ENCODE results near the gene TRIM43B.
"Not testable (repeated sequence)": the region's sequence is repeated elsewhere in the genome, so short reads cannot be mapped to it uniquely, and the experiment has no call there.

The TRIM43B gene

GRCh38 chr2:95484654-95485053 is at the start of gene TRIM43B:
TSS of gene TRIM43B (minus strand) at chr2:95484754. CDS start at chr2:95482714, 2,040 bp downstream.
- not testable (repeated sequence) for DNase-seq

- DNase-seq, result no peak
Observed at GRCh38 chr2:95531254-95531771, 46.8 kb upstream of the TRIM43B start.

GRCh38 chr2:95530734-95531133 is 46.2 kb upstream of the TRIM43B start:
- no peak for DNase-seq

- DNase-seq, result peak; percentile 42
Observed at GRCh38 chr2:95526360-95527341, 42.1 kb upstream of the TRIM43B start.

- DNase-seq, result no peak
Observed at GRCh38 chr2:95525294-95526035, 40.9 kb upstream of the TRIM43B start.

- no peak for DNase-seq
Observed at GRCh38 chr2:95524195-95524594, 39.6 kb upstream of the TRIM43B start.

GRCh38 chr2:95514718-95515117 is 30.2 kb upstream of the TRIM43B start:
- no peak for DNase-seq

GRCh38 chr2:95514226-95514625 is 29.7 kb upstream of the TRIM43B start:
- DNase-seq, result not testable (repeated sequence)

GRCh38 chr2:95509408-95509807 is 24.9 kb upstream of the TRIM43B start:
- DNase-seq, result no peak

GRCh38 chr2:95505222-95505621 is 20.7 kb upstream of the TRIM43B start:
- no peak for DNase-seq

GRCh38 chr2:95500854-95501253 is 16.3 kb upstream of the TRIM43B start:
- no peak for DNase-seq

- not testable (repeated sequence) for DNase-seq
Observed at GRCh38 chr2:95492076-95492475, 7.5 kb upstream of the TRIM43B start.

GRCh38 chr2:95475025-95475424 is 9.5 kb downstream of the TRIM43B start:
- DNase-seq, result not testable (repeated sequence)

- DNase-seq, result not testable (repeated sequence)
Observed at GRCh38 chr2:95467984-95468383, 16.6 kb downstream of the TRIM43B start.

- not testable (repeated sequence) for DNase-seq
Observed at GRCh38 chr2:95466572-95466971, 18.0 kb downstream of the TRIM43B start.

GRCh38 chr2:95463292-95463691 is 21.3 kb downstream of the TRIM43B start:
- not testable (repeated sequence) for DNase-seq

- DNase-seq, result not testable (repeated sequence)
Observed at GRCh38 chr2:95445317-95445716, 39.2 kb downstream of the TRIM43B start.

GRCh38 chr2:95442474-95443099 is 42.0 kb downstream of the TRIM43B start:
- not testable (repeated sequence) for DNase-seq

GRCh38 chr2:95435872-95436209 is 48.7 kb downstream of the TRIM43B start:
- DNase-seq, result not testable (repeated sequence)

GRCh38 chr2:95435162-95435871 is 49.2 kb downstream of the TRIM43B start:
- DNase-seq, result not testable (repeated sequence)

- DNase-seq, result not testable (repeated sequence)
Observed at GRCh38 chr2:95434507-95435076, 50.0 kb downstream of the TRIM43B start.

- not testable (repeated sequence) for DNase-seq
Observed at GRCh38 chr2:95433973-95434372, 50.6 kb downstream of the TRIM43B start.

All from NCI-H1092 (cell line).